HG02885 (cell line): Measurements from ENCODE around the gene PYGM.

ENCODE experiments used
- ATAC-seq: cut with Tn5 transposase; IDR thresholded peaks from one replicate; pipeline ENCODE4 v1.9.1; 2021; ENCODE audit warnings: mild to moderate bottlenecking; ENCODE audit not compliant: unreplicated experiment, poor library complexity

The PYGM gene

DNA sequence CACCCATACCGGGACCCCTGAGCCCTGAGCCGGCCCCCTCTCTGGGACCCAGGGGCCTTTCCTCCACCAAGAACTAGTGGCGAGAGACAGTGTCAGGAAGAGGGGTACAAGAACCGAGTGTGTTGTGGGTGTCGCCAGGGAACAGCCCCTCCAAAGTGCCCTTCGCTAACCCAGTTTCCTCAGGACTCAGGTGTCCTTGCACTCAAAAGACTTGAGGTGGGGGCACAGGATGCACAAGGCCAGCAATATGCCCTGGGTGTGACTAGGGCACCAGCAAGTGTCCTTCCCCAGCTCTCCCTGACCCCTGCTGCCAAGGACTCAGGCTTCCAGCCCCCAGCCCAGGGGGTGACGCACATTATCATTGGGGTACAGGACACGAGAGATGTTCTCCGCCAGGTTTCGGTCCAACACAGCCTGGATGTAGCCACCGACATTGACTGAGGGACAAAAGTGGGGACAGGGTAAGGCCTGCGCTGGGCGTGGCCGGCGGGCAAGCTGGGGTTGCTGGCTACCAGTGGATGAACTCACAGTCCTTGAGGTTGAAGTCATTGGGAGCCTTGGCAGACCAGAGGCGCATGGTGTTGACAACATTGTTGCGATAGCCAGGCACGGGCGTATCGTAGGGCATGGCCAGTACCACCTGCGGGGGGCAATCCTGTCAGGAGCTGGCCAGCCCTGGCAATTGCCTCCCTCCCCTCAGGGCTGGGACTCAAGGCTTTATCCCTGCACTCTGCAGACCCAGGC is 4.7 kb downstream of the PYGM start:
- no peak for ATAC-seq

DNA sequence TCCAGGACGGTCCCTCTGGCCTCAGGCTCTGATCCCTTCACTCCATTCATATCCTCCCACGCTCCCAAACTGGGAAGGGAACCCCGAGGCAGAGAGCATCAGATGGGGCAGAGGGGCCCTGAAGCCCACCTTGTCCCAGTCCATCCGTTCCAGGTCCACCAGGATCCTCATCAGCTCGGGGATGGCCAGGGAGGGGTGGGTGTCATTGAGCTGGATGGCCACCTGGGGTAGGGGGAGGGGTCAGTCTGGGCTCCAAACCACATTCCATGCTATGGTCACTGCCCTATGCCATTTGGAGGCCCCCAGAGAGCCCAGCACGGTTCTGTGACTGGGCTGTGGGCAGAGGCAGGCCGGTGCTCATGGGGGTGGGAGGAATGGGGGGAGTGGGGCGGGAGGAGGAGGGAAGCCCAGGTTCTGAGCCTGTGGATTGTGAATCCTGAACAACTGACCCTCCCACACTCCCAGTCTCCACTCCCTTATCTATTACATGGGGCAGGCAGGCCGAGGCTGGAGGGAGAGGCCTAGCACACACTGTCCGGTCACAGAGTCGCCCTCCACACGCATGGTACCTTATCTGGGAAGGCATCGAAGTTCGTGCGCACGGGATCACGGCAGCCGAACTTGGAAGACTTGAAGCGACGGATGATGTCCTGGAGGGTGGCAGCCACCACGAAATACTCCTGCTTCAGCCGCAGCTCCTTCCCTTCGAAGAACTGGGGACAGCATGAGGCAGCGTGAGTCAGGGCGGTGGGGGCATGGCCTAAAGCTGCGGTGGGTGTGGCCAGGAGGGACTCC is 5.5 kb downstream of the PYGM start:
- no peak for ATAC-seq

DNA sequence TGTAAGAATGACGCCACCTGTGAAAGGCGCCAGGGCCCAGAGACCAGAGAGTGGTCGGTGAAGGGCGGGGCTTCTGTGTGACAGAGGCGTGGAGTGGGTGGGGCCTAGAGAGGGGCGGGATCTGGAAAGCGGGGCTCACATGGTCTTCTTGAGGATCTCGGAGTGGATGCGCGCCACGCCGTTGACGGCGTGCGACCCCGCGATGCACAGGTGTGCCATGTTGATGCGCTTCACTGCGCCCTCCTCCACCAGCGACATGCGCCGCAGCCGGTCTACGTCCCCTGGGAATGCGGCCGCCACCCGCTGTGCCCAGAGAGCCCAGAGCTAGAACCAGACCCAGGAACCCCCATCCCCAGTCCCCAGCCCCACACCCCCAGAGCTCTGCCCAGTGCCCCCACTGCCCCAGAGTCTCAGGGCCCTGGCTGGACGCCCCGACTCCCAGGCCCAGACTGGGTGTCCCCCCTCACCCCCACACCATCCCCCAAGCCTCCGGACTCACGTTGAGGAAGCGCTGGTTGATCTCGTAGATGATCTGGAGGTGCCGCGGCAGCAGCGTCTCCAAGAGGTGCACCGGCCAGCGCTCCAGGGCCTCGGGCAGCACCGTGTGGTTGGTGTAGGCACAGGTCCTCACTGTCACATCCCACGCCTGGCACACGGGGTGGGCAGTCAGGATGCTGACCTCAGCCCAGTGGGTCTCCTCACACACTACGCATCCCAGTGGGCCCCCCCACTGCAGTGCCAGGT is 6.2 kb downstream of the PYGM start:
- no peak for ATAC-seq

DNA sequence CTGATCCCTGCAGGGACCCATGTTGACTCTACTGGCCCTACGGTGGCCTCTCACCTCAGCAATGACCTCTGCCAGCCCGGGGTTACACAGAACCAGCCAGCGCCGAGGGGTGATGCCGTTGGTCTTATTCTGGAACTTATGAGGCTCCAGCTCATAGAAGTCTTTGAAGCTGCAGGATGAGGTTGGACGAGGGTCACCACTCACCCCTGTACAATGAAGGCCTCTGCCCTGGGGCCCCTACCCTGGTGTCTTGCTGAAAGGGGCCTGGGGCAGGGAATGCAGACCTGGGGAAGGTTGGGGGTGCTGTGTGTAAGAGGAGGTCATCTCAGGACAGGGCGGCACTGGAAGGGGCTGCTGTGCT is 6.8 kb downstream of the PYGM start:
- no peak for ATAC-seq

DNA sequence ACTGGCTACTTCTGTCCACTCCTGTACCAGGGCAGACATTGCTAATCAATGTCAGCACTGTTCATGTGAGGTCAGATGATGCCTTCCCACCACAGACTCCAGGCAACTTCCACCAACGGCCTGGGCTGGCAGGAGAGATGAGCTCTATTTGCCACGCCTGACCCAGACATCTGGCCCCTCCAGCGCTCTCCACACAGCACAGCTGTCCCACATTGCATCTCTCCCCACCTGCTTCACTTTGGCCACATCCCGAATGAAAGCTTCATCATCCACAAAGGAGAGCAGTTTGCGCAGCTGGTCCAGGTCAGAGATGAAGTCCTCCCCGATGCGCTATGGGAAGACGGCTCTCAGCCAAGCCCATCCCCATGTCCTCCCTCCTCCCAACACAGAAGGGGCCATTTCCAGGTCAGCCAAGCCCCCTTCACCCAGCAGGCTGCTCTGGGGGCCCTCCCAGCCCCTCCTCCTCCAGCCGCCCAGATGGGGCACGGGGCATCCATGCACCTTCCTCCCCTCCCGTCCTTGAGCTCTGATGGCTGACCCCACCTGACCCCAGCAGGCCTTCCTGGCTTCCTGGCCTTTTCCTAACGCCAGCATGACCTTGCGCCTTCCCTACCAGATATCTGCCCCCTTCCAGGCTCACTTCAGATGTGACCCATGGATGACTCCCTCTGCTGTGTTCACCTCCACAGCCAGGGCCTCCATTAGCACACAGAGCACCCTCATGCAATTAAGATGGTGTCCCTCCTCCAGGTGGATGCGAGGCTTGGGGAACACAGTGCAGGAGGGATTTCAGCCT is 7.4 kb downstream of the PYGM start:
- ATAC-seq = no peak

DNA sequence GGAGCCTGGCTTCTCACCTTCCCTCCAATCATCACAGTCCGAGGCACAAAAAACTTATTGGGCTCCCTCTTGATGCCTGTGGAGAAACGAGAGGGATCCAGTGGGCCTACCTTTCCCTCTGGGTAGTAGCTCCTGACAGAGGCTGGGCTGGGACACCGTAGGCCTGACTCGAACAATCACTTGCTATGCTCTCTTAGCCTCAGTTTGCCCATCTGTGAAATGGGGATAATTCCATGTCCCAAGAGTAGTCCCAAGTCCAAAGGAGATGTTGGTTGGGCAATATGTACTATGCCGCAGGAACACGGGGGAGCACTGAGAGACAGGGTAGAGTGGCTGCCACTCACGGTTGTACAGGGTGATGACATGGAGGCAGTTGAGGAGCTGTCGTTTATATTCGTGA is 8.2 kb downstream of the PYGM start:
- ATAC-seq = no peak

DNA sequence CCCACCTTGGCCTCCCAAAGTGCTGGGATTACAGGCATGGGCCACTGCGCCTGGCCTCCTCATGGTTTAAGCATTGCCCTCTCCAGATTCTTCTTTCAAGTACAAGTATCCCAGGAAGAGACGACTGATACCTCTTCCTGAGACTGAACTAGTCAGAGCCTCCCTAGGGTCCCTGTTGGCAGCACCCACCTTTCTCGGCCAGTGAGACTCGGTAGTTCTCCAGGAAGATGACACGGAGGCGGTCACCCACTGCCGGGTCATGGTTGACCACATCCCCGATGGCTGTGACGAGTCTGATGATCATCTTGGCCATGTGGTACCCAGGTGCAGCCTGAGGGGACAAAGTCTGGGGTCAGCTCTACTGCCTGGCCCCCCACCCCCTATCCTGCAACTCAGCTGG is 8.6 kb downstream of the PYGM start:
- no peak for ATAC-seq

DNA sequence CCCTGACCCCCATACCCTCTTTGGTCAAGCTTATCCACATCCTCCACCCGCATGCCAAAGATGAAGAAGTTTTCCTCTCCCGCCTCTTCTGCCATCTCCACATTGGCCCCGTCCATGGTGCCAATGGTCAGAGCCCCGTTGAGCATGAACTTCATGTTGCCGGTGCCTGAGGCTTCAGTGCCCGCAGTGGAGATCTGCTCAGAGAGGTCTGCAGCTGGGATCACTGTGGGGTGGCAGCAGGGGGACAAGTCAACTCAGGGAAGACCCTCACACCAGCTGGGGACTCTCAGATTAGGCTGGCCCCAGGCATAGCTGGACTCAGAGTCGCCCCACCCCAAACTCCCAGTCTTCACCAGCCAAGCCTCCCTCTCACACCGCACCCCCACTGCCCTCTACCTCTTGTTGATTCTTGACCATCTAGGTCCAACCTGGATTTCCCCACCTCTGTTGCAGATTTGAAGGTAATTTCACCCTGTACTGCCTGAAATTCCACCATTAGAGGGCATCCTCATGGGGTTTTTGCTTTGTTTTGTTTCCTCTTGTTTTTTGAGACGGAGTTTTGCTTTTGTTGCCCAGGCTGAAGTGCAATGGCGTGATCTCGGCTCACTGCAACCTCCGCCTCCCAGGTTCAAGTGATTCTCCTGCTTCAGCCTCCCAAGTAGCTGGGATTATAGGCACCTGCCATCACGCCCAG is 9.3 kb downstream of the PYGM start:
- ATAC-seq = no peak

DNA sequence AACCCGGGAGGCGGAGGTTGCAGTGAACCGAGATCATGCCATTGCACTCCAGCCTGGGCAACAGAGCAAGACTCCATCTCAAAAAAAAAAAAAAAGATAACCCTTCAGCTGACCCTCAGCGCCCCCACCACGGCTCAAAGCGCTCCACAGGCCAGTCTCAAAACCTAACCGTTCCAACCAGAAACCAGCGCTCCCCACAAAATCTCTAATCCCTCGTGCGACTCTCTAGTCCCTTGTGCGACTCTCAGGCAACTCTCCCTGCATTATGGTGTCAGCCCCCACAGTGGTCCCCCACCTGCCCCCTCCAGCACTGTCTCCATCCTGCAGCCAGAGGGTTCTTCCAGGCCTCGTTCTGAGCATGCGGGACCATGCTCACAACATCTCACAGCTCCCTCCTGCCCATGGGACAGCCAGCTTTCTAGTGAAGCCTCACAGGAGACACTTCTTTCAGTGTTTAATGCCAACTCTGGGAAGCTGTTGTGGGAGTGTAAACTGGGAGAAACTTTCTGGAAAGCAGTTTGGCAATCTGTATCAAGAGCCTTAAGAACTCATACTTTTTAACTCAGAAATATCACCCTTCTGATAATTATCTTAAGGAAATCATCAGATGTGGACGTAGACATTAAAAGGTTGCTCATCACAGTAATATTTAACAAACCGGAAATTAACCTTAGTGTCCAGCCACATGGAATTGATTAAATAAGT is 11.7 kb downstream of the PYGM start:
- no peak for ATAC-seq

DNA sequence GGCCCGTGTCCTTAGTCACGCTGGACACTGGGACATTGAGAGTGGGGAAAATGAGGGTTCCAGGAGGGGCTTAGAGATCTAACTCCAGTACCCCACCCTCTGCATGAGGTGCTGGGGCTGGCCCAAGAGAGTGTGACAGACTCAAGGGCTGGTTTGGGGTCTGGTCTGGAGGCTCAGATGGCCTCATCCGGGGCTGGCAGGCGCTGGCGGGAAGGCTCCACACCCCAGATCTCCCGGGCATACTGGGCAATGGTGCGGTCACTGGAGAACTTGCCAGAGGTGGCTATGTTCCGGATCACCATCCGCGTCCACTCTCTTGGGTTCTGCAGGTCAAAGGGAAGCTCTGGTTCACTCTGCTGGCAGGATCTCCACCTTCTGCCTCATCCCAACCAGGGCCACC is 13.3 kb downstream of the PYGM start:
- ATAC-seq = no peak

DNA sequence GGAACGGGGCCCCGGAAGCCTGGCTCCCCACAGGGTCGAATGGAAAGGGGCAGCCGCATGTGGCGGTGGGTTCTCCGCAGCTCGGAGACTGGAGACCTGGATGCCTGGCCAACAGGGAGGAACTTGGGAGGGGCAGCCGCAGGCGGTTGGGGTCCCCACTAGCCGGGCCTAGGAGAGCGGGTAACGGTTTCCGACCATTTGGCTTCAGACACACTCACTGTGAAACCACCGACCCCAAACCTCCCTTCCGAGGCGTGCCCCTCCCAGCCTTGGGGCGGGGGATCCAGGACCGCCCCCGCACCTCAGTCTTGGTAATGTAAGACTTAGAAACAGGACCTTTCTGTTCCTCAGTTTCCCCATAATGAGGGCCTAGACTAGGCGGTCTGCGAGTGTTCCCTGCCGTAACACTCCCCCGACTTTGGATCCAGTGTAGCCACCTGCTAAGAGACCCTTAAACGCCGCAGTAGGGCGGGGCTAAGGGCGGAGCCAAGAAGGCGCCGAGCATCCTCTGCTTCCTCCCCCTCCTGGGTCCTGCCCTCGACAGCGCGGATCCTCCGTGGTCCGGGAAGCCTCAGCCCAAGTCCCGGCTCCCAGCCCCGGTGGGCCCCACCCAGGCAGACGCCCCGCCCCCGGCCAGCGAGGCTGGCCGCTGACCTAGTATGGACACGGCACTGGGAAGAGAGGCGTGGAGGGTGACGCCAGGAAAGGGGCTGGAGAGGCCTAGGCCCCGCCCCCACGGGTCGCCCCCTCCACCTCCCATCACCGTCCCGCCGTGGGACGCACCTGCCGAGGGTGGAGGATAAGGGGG is 14.0 kb downstream of the PYGM start:
- ATAC-seq = no peak

DNA sequence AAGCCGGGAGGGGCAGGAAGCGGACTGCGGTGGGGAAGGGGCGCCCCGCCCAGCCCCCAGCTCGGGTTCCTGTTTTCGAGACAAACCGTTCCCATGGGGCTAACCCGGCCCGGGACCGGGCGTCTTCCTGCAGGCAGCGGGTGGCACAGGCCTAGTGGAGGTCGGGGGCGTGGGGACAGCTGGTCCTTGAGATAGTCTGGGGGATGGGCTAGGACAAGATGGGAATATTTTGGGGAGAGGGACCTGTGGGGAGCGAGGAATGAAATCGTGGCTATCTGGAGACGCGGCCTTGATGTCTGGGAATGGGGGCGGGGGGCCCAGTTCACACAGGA is 14.6 kb downstream of the PYGM start:
- no peak for ATAC-seq

DNA sequence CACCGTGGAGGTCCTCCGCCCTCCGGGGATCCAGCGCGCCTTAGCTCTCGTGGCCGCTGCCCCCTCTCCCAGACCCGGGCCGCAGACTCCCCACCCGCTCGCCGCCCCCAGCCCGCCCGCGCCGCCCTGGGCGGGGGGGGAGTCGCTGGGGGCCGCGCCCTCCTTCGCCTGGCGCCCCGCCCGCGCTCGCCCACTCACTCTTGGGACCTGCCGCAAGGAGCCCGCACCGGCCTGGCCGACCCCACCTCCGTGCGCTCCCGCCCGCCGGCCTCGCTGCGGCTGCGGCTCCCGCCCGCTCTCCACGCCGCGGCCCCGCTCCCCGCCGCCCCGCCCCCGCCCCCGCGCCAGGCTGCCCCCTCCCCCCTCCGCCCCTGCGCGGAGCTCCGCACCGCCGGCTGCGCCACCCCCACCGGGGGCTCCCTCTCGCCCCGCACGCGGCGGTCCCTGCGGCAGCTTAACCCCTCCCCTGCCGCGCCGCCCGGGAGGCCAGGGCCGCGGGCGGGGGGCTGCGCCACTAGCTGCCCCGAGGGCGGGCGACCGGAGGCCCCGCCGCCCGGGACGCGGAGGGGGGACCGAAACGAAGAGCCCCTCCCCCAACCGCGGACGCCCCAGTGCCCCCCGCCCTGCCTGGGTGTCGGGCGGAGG is 15.1 kb downstream of the PYGM start:
- ATAC-seq = no peak

DNA sequence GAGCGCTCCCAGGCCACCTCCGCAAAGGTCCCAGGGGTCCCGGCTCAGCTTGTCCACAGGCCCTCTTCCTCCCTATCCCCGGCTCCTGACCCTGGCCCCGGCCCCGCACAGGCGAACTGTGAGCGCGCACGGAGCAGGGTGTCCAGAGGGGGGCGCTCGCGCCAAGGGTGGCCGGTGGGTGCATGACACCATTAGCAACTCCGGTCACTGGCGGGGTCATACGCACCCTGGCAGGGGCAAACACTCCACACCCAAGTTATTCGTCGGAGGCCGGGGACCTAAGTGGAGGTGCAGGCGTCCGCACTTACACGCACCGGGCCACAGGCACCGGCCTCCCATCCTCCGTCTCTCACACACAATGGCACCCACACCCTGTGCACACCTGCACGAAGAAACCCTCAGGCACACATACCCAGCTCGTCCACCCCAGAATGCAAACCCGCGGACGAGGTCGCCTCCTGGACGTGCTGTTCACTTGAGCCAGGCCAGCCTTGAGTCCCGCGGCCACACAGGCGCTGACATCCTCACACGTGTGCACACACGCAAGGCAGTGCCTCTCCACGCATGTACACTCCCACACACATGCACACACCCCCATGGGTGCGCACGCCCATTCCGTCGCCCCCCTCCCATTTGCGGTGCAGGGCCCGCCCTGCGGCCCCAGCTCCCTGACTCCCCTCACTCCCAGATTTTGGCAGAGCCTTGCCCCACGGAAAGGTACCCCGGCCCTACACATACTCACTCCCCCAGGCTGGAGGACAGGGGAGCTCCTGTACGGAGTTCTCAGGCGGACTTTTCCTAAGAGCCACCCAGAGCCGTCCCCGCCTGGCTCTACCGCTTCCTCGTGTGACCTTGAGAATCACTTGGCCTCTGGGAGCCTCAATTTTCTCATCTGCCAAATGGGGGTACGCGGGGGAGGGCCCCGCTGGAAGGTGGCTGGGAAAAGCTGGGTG is 15.9 kb downstream of the PYGM start, which contains the start of gene RASGRP2:
TSS of gene RASGRP2 (minus strand) at position 552 of the 953 bp plus-strand sequence. CDS start 1,276 bp downstream, outside the sequence.
- no peak for ATAC-seq

DNA sequence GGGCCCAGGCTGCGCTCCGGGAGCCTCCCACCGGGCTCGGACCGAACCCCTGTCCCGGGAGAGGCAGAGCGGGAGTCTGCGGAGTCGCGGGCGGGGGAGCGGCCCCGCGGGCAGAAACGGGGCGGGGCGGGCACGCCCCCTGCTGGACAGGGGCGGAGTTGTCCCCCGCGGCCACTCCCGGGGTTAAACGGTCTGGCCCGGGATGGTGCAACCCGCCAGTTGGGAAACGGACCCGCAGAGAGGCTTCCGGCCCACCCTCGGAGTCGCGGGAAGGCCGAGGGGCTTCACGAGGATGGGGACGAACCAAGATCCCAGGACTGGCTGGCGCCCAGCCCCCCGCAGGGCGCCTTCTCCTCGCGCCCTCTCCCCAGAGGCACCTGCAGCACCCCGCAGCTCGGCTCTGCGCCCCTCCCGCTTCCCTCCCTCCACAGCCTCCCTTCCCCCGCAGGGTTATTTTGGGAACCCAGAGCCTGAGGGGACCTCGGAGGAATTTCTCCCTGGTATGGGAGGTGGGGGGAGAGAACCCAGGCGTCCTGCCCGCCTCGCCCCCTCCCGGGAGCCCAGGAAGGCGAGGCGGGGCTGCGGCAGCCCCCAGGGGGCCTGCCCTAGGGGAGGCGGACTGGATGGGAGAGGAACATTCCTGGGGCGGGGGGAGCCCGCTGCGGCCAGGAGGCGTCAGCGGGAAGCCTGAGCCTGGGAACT is 16.7 kb downstream of the PYGM start:
- peak; percentile 45 for ATAC-seq
